Measurements from ENCODE around the gene NCLN.

DNA sequence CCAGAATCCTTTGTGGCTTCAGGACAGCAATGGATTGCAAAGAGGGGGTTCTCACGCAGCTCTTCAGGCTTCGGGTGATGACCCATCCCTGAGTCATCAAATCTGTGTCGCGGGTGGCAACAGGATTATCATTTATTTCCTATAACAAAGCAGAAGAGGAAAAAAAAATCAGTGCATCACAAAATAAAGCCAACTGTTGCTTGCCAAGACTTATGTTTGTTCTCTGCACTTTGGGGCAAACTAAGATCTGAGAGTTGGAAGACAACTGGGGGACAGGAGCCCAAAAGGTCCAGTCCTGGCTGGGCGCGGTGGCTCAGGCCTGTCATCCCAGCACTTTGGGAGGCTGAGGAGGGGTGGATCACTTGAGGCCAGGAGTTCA, 43.4 kb upstream of the NCLN start:
- no peak for TF ChIP-seq POLR2A (IDR thresholded peaks at IDR 0.05; ENCODE audit: low read depth, low read length)
- TF ChIP-seq POLR2AphosphoS5 (IDR thresholded peaks at IDR 0.05; ENCODE audit: low read depth, low read length) = no peak
- no peak for TF ChIP-seq TAF1 (IDR thresholded peaks at IDR 0.05; ENCODE audit: low read depth, low read length)
- no peak for TF ChIP-seq POU2F2 (IDR thresholded peaks at IDR 0.05; ENCODE audit: low read depth, low read length)
- TF ChIP-seq PAX5 (IDR thresholded peaks at IDR 0.05; ENCODE audit: insufficient read depth, low read length, severe bottlenecking) = no peak
